GM21576 (cell line): ENCODE data around the gene STIL.
"Not testable (repeated sequence)": the region's sequence is repeated elsewhere in the genome, so short reads cannot be mapped to it uniquely, and the experiment has no call there.

Experiments used
- ATAC-seq: cut with Tn5 transposase; IDR thresholded peaks from one replicate; pipeline ENCODE4 v1.9.1; 2021; ENCODE audit warnings: mild to moderate bottlenecking, moderate library complexity; ENCODE audit not compliant: unreplicated experiment

STIL gene

GRCh38 chr1:47313915-47314664 lies at the start of gene STIL:
TSS of gene STIL (minus strand) at chr1:47314147. CDS start at chr1:47310319, 3,828 bp downstream.
- peak; percentile 97 for ATAC-seq

- ATAC-seq = no peak
Measured at GRCh38 chr1:47362828-47363227, 48.9 kb upstream of the STIL start.

DNA sequence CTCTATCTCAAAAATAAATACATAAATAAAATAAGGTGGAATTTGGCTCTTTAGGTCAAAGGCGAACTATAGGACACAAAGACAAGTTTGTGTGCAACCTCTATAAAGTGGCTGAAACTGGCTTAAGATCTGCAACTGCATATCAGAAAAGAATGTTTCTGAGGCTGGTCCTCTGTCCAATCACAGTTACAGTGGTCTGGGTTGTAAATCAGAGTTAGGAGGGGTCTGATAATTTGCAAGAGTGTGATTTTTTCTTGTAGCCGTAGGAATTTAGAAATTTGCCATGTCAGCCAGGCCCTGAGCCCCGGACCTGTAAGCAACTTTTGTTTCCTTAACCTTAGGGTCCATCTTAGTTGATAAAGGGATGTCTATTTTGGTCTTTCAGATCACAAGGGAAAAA lies 47.4 kb upstream of the STIL start:
- no peak for ATAC-seq

- ATAC-seq = peak; percentile 67
Measured at GRCh38 chr1:47351305-47351704, 37.4 kb upstream of the STIL start.

GRCh38 chr1:47348246-47348645 lies 34.3 kb upstream of the STIL start:
- ATAC-seq = no peak

DNA sequence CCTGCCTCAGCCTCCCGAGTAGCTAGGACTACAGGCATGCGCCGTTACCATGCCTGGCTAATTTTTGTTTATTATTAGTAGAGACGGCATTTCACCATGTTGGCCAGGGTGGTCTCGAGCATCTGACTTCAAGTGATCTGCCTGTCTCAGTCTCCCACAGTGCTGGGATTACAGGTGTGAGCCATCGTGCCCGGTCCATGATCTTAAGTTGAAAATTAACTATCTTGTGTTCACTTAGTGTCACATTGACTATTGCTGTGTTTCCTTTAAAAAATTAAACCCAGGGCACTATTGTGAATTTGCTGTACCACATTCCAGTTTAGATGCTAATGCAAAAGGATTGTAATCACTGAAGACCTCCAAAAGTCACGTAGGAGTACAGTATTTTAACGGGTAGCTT lies 33.8 kb upstream of the STIL start:
- no peak for ATAC-seq

DNA sequence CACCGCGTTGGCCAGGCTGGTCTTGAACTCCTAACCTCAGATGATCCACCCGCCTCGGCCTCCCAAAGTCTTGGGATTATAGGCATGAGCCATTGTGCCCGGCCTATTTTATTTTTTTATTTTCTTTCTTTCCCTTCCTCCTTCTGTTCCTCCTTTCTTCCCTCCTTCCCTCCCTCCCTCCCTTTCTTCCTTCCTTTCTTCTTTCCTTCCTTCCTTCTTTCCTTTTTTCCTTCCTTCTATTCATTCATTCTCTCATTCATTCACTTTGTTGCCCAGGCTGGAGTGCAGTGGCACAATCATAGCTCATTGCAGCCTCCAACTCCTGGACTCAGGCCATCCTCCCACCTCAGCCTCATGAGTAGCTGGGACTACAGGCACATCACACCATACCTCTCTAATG lies 33.0 kb upstream of the STIL start:
- not testable (repeated sequence) for ATAC-seq

DNA sequence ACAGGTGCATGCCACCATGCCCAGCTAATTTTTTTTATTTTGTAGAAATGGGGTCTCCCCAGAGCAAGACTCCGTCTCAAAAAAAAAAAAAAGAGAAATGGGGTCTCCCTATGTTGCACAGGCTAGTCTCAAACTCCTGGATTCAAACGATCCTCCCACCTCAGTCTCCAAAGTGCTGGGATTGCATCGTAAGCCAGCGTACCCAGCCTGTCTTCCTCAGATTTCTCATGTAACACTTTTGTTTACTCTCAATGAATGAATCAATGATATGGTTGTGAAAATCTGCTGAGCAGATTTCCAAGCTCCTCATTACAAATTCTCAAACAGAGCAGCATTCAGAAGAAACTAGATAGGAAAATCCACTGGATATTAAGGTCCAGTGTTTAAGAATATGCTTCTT lies 26.3 kb upstream of the STIL start:
- ATAC-seq = no peak

- ATAC-seq = no peak
Measured at GRCh38 chr1:47338249-47339077, 24.5 kb upstream of the STIL start.

DNA sequence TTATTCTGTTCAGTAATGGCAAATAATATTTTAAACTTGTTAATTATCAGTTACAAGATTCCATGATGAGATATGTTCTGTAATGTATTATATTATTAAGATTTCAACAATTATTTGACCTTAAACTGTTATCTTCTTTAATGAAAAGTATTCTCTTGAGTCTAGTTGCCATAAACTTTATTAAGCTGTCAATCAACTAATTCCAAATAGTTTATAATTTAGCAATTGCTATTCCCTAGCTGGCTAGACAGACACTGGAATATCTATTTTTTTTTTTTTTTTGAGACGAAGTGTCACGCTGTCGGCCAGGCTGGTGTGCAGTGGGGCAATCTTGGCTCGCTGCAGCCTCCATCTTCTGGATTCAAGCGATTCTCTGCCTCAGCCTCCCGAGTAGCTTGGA lies 23.4 kb upstream of the STIL start:
- no peak for ATAC-seq

DNA sequence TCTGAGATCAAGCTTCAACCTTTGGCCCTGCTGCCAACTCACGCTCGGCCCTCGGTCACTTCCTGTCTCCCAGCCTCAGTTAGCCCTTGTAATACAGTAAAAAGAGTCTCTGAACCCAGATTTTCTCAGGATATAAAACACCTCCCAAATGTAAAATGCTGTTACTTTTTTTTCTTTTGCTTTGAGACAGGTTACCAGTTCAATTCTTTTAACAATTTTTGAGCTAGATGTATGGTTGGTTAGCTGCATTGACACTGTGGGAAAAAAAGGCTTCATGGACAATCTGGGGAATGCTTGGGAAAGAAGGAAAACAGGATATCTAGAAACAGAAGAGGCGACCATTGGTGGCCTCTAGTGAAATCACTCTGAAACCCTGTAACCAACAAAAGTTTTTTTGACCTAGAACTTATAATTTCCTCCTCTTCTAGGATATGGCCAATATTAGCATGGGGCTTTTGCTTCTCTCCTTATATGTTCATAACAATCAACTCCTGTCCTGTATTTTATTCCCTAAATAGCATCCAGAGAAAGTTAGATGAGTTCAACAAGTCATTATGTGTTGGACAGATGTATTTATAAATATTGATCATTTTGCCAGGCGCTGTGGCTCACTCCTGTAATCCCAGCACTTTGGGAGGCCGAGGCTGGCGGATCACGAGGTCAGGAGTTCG lies 21.0 kb upstream of the STIL start:
- no peak for ATAC-seq

DNA sequence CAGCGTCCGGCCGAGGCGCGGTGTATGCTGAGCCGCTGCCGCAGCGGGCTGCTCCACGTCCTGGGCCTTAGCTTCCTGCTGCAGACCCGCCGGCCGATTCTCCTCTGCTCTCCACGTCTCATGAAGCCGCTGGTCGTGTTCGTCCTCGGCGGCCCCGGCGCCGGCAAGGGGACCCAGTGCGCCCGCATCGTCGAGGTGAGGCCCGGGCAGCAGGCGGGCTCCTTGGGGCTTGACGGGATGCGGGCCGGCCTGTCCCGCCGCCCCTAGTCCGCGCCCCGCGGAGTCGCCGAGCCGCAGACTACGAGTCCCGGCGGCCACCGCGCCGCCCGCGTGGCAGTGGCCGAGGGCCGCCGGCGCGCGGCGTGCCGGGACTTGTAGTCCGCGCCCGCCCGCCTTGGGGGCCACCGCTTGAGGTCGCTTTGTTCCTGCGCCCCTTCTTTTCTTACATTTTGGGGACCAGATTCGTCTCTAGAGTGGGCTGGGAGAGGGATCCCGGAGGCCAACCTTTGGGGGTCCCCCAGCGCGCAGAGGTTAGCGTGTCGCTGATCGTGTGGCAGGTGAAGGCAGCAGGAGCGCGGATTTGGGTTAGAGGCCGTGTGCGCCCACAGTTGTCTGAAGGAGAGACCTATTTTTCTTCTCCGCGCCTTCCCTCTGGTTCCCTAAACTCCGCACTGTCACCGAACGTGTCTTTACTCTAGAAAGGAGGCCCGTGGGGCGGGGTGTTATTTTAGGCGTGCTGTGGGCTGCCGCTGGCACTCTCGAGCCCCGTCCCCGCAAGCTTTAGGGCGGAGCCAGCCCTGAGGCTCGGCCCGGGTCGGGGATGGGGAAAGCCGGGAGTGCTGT lies 20.2 kb upstream of the STIL start:
- peak; percentile 77 for ATAC-seq

DNA sequence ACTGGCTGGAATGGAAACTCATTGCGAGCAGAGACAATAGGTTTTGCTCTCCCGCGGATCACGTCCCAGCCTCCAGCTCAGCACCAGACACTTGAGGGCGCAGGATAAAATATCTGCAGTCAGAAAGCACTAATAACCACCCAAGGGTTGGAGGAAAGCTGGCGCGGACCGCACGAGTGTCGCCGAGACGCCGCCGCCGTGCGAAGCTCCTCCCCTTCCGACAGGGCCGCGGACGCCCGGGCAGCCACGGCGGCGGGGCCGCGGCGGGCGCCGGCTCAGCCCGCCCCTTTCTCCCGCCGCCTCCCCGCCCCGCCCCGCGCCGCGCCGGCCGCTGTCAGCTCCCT lies 19.6 kb upstream of the STIL start, which contains the start of gene CMPK1:
TSS of gene CMPK1 (plus strand) at position 213 of the 344 bp plus-strand sequence. CDS start 156 bp downstream, outside the sequence.
- peak; percentile 74 for ATAC-seq

GRCh38 chr1:47332779-47333577 lies 19.0 kb upstream of the STIL start:
- no peak for ATAC-seq

DNA sequence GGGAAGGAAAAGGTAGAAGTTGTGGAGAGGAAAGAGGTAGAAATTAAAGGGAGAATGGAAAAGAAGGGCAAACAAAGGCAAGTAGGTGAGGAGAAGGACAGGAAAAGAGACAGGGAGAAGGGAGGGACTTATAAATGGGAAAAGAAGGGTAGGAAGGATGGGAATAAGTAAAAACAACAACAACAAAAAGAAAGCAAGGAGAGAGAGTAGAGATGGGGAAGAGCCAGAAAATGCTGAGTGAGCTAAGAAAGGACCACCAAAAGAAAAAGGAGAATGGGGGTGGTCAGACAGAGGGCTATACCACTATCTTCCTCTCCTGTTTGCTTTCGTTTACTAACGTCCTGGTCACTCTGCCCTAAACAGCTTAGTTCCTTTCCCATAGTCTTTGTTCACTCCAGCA lies 17.9 kb upstream of the STIL start:
- ATAC-seq = no peak

DNA sequence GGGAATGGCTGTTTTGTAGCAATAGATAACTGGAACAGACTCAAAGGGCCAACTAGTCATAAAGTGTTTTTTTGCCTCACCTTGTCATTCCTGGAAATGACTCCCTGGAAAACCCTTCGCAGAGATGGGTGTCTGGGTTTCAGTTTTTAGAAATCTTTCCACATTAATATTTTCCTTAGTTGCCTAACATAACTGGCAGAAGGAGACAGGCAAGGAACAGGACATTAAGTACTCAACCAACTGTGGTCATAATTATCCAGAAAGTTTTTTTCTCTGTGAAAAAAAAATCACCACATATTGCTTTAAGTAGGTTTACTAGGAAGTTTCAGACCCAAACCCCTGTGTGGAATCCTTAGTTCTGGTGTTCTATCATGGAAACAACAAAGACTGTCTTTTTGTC lies 16.3 kb upstream of the STIL start:
- ATAC-seq = no peak

GRCh38 chr1:47328992-47329391 lies 15.0 kb upstream of the STIL start:
- ATAC-seq = no peak

DNA sequence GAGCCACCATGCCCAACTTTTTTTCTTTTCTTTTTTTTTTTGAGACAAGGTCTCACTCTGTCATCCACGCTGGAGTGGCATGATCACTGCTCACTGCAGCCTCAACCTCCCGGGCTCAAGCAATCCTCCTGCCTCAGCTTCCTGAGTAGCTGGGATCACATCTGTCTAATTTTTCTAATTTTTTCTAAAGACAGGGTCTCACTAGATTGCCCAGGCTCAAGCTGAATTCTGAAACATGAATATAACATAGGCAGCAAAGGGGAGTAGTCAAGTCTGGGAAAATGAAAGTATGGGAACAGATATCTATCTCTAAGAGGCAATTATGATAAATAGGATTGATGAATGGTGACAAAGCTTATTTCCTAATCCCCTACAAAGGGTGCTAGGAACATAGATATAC lies 12.3 kb upstream of the STIL start:
- no peak for ATAC-seq

GRCh38 chr1:47325528-47325927 lies 11.6 kb upstream of the STIL start:
- no peak for ATAC-seq

GRCh38 chr1:47324682-47325081 lies 10.7 kb upstream of the STIL start:
- no peak for ATAC-seq
